ENCODE measurements around the gene NUDT13.

- TF ChIP-seq, protein P1, sequence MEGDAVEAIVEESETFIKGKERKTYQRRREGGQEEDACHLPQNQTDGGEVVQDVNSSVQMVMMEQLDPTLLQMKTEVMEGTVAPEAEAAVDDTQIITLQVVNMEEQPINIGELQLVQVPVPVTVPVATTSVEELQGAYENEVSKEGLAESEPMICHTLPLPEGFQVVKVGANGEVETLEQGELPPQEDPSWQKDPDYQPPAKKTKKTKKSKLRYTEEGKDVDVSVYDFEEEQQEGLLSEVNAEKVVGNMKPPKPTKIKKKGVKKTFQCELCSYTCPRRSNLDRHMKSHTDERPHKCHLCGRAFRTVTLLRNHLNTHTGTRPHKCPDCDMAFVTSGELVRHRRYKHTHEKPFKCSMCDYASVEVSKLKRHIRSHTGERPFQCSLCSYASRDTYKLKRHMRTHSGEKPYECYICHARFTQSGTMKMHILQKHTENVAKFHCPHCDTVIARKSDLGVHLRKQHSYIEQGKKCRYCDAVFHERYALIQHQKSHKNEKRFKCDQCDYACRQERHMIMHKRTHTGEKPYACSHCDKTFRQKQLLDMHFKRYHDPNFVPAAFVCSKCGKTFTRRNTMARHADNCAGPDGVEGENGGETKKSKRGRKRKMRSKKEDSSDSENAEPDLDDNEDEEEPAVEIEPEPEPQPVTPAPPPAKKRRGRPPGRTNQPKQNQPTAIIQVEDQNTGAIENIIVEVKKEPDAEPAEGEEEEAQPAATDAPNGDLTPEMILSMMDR (IDR thresholded peaks at IDR 0.05) = no peak
- no peak for TF ChIP-seq POLR2A (IDR thresholded peaks at IDR 0.05)
- no peak for TF ChIP-seq POLR2AphosphoS5 (IDR thresholded peaks at IDR 0.05)
These were observed 36.6 kb upstream of the NUDT13 start for GRCh38 chr10:73073627-73074026.
